ENCODE results near the gene SP110. TPM values are rescaled to one million over a fixed set of nuclear protein-coding genes. Genes with fewer than 3 reads are reported as not detected.

The SP110 gene
- total RNA-seq, result 10 to 100 TPM; 59.4 to 63.7 TPM
- polyA plus RNA-seq (2013, experiment 1 of 2), result 114 TPM
- polyA plus RNA-seq (2013, experiment 2 of 2), result 131 TPM
- 40.8 to 247 (median 84.9) reads per million in 172 experiments for total RNA-seq

DNA sequence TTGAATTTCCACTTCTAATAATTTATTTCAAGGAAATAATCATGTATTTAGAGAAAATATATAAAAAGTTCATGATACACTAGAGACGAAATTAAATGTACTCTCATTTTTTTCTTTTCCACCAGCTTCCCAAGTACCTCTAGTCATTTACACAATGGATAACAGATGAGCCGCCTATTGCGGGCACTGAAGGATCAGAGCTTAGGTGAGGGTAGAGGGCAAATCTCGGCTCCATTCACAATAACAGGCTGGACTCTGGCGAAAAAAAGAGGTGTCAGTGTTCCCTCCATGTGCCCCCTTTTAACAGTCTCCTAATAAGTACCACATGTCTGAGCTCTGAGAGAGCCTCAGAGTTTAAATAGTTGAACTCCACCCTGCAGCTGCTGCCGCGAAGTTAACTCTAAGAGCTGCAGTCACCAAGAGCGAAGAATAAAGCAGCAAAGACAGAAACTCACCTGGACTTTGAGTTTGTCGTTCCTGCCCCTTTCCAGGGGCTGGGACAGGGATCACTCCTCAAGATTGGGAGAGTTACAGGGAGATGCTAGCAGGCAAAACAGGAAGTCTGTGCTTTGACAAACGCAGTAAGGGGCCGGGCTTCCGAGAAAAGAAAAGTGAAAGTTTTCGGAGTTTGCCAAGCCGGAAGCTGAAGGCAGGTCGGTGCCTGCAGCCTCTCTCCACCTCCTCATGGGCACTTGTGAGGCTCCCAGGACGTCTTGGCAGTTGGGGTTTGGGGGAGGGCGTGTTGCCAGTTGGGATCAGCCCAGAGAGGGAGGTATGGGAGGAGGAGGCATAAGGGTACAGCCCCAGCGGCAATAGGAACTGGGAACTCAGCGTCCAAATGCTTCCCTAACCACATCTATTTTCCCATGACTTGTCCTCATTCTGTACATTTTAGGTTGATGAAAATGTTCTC lies at the start of gene SP110:
TSS of gene SP110 (minus strand) at position 566 of the 913 bp plus-strand sequence. CDS start 3,057 bp downstream, outside the sequence.
- peak; percentile 59 to 90 (median 72) for DNase-seq
- H3K27ac ChIP-seq (ENCODE audit: low read depth in 1 of 2, low read length in 2 of 2), result peak within 1 kb of the TSS; percentile 66 to 78
- H3K36me3 ChIP-seq (ENCODE audit: insufficient read depth, low read length), result peaks cover 28% of the 10 kb centered on the region
- ChIA-PET POLR2A (interaction anchor here (0.6 to 3.3 kb wide), 31 partner anchors 8 to 562 kb away, joined by 3 to 43 read pairs (median 4); partner anchors contain the start of genes SP100, SP140L and TRIP12), CTCF (no interaction called here)
- ATAC-seq (ENCODE audit: poor library complexity), result peak; percentile 92
- intact Hi-C loops (cut with DNase I, micrococcal nuclease), result loop anchor here (2.0 to 5.0 kb wide), 5 partner anchors 99 to 493 kb away; partner anchors contain the start of genes SP140L (in 2 of the 2), CAB39 (in 1 of the 2), FBXO36 (in 1 of the 2) and TRIP12 (in 1 of the 2)
- Mint-ChIP-seq H3K36me3 (ENCODE audit: low read depth) (peaks cover 23% of the 10 kb centered on the region), H3K4me1 (ENCODE audit: low read depth) (peaks cover 63% of the 10 kb centered on the region), H3K4me3 (peak within 1 kb of the TSS; percentile 94), H3K27ac (peak within 1 kb of the TSS; percentile 98), H3K9me3 (no peaks in the 10 kb centered on the region), H3K27me3 (no peaks in the 10 kb centered on the region)
- no peaks in the 10 kb centered on the region for H3K9me3 ChIP-seq (ENCODE audit: control insufficient read depth in 1 of 2, insufficient read depth in 1 of 2, low read length in 2 of 2)
- TF ChIP-seq, protein P1, sequence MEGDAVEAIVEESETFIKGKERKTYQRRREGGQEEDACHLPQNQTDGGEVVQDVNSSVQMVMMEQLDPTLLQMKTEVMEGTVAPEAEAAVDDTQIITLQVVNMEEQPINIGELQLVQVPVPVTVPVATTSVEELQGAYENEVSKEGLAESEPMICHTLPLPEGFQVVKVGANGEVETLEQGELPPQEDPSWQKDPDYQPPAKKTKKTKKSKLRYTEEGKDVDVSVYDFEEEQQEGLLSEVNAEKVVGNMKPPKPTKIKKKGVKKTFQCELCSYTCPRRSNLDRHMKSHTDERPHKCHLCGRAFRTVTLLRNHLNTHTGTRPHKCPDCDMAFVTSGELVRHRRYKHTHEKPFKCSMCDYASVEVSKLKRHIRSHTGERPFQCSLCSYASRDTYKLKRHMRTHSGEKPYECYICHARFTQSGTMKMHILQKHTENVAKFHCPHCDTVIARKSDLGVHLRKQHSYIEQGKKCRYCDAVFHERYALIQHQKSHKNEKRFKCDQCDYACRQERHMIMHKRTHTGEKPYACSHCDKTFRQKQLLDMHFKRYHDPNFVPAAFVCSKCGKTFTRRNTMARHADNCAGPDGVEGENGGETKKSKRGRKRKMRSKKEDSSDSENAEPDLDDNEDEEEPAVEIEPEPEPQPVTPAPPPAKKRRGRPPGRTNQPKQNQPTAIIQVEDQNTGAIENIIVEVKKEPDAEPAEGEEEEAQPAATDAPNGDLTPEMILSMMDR (IDR thresholded peaks at IDR 0.05), result no peak
- no peaks in the 10 kb centered on the region for H3K27me3 ChIP-seq (ENCODE audit: control insufficient read depth in 1 of 2, insufficient read depth in 2 of 2, low read length in 2 of 2)
- H3K4me3 ChIP-seq (ENCODE audit: low read length), result peak within 1 kb of the TSS; percentile 86
- peaks cover 35% of the 10 kb centered on the region for H3K4me1 ChIP-seq (ENCODE audit: insufficient read depth, low read length)

DNA sequence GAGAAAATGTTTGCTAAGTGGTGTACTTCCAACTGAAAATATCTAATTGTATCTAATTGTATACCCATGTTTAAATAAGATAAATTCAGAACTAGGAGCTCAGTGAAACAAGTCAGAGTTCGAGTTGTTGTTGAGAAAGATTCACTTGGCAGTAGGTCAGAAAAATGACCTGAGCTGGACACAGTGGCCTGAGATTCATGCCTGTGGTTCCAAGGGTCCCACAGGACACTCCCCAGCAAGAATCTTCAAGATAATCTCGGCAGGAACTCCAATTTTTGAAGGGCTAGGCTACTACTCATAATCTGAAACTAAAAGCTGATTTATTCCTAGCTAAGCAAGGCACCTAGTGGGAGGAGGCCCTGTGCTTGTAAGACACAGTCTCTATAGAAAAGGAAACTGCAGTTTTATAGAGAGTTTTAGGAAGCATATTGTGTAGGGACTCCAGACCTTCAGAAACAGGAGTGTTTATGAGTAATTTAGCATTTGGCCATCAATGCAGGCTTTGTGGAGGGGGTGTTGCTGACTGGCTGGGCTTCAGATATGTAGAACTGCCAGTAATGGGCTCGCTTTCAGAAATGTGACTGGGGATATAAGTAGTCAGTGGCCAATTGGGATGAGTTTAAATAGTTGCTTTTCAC lies 48.9 kb upstream of the SP110 start:
- H3K36me3 Mint-ChIP-seq (ENCODE audit: low read depth), result peaks cover 65% of the 10 kb centered on the region
- CTCF ChIA-PET, result no interaction called here

DNA sequence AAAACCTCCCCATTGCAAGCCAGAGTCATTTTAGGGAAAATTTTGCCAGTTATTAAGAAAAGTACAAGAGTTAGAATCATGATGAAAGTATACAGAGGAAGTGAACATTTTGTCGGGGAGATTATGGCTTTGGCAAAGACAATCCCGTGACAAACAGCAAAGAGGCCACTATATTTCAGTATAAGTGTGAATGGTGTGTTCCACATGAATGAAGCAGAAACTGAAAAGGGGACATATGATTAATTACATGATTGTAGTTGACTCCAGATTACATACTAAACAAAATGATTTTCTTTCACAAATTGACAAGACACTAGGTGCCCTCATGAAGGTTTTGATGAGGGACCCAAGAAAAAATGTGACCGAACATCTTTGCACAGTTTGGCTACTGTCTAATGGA lies 47.8 kb upstream of the SP110 start:
- no peaks in the 10 kb centered on the region for H3K9me3 ChIP-seq (ENCODE audit: control insufficient read depth in 1 of 2, insufficient read depth in 1 of 2, low read length in 2 of 2)
- intact Hi-C loops (cut with DNase I, micrococcal nuclease), result no loop called here
- ATAC-seq (ENCODE audit: poor library complexity) (no peak), DNase-seq (no peak)
- peaks cover 7% of the 10 kb centered on the region for H3K9me3 Mint-ChIP-seq
- H3K27ac ChIP-seq (ENCODE audit: low read depth in 1 of 2, low read length in 2 of 2), result no peak overlapping the region
- no peaks in the 10 kb centered on the region for H3K27me3 ChIP-seq (ENCODE audit: control insufficient read depth in 1 of 2, insufficient read depth in 2 of 2, low read length in 2 of 2)
- ChIA-PET POLR2A (interaction anchor here (0.7 kb wide), 1 partner anchor 456 kb away, joined by 3 read pairs; no protein-coding TSS in a partner anchor), CTCF (no interaction called here)
- H3K27ac Mint-ChIP-seq, result no peak overlapping the region
- peaks cover 38% of the 10 kb centered on the region for H3K4me1 Mint-ChIP-seq (ENCODE audit: low read depth)
- H3K27me3 Mint-ChIP-seq, result no peaks in the 10 kb centered on the region
- H3K36me3 Mint-ChIP-seq (ENCODE audit: low read depth), result peaks cover 54% of the 10 kb centered on the region
- peaks cover 3% of the 10 kb centered on the region for H3K4me1 ChIP-seq (ENCODE audit: insufficient read depth, low read length)
- no peak overlapping the region for H3K4me3 ChIP-seq (ENCODE audit: low read length)
- TF ChIP-seq, protein P1 (IDR thresholded peaks at IDR 0.05), result no peak
- no peak overlapping the region for H3K4me3 Mint-ChIP-seq
- H3K36me3 ChIP-seq (ENCODE audit: insufficient read depth, low read length), result peaks cover 60% of the 10 kb centered on the region

More for the DNA sequence above, 48.9 kb upstream of the SP110 start:
- Histone ChIP-seq H3K9me3 (ENCODE audit: control insufficient read depth in 1 of 2, insufficient read depth in 1 of 2, low read length in 2 of 2) (no peaks in the 10 kb centered on the region), H3K27me3 (ENCODE audit: control insufficient read depth in 1 of 2, insufficient read depth in 2 of 2, low read length in 2 of 2) (no peaks in the 10 kb centered on the region), H3K36me3 (ENCODE audit: insufficient read depth, low read length) (peaks cover 60% of the 10 kb centered on the region), H3K27ac (ENCODE audit: low read depth in 1 of 2, low read length in 2 of 2) (no peak overlapping the region), H3K4me3 (ENCODE audit: low read length) (no peak overlapping the region), H3K4me1 (ENCODE audit: insufficient read depth, low read length) (peaks cover 3% of the 10 kb centered on the region)
- POLR2A ChIA-PET, result no interaction called here
- intact Hi-C loops (cut with DNase I, micrococcal nuclease), result no loop called here
- ATAC-seq (ENCODE audit: poor library complexity) (no peak), DNase-seq (no peak)
- peaks cover 7% of the 10 kb centered on the region for H3K9me3 Mint-ChIP-seq
- no peaks in the 10 kb centered on the region for H3K27me3 Mint-ChIP-seq
- H3K4me1 Mint-ChIP-seq (ENCODE audit: low read depth), result peaks cover 26% of the 10 kb centered on the region
- H3K27ac Mint-ChIP-seq, result no peak overlapping the region
- no peak overlapping the region for H3K4me3 Mint-ChIP-seq
- TF ChIP-seq, protein P1 (IDR thresholded peaks at IDR 0.05), result no peak

All from CD4-positive, alpha-beta T cell (primary cell).